Left lung (tissue), 10 donors: ENCODE results near the gene SLC38A8. TPM values are rescaled to one million over a fixed set of nuclear protein-coding genes. Genes with fewer than 3 reads are reported as not detected.

Experiments used
- ATAC-seq: fragments of 200-7000 bp; cut with Tn5 transposase; one replicate; pipeline ENCODE4 v1.9.1; 2020; ENCODE audit warnings: moderate library complexity
- DNase-seq, 4 donors: peaks; one replicate each; pipeline ENCODE4 v3.0.0-alpha.2; 2013 to 2020
- H3K27ac ChIP-seq, 2 donors: fragments of 200-600 bp; sonication (generic) in 1 of 2; one replicate each; pipeline versions ENCODE4 v1.5.0 to v1.8.0; 2020 to 2021
- H3K27me3 ChIP-seq, 2 donors: fragments of 200-600 bp; sonication (generic) in 1 of 2; one replicate each; pipeline versions ENCODE4 v1.5.0 to v1.8.0; 2020 to 2021
- H3K36me3 ChIP-seq, 2 donors: fragments of 200-600 bp; sonication (generic) in 1 of 2; one replicate each; pipeline versions ENCODE4 v1.5.0 to v1.8.0; 2020 to 2021
- H3K4me1 ChIP-seq, 2 donors: fragments of 200-600 bp; one replicate each; pipeline ENCODE4 v1.8.0; 2021
- H3K4me3 ChIP-seq, 2 donors: fragments of 200-600 bp; sonication (generic) in 1 of 2; one replicate each; pipeline versions ENCODE4 v1.5.0 to v1.8.0; 2020 to 2021; ENCODE audit warnings: mild to moderate bottlenecking in 1 of 2
- H3K9me3 ChIP-seq, 2 donors: fragments of 200-600 bp; sonication (generic) in 1 of 2; one replicate each; pipeline versions ENCODE4 v1.5.0 to v1.8.0; 2020 to 2021
- intact Hi-C, 2 donors: fragments of 100-400 bp; cut with DNase I; formaldehyde crosslinking; loops; one replicate each; pipeline versions ENCODE4 v1.11.2 to v1.14.2; 2022
- polyA plus RNA-seq, 6 donors: library from polyadenylated mRNA; unstranded; fragments of 120-200 nt; gene quantifications; one replicate each; pipeline ENCODE4 v1.2.1, GENCODE V29; 2013; ENCODE audit not compliant: insufficient read length in 6 of 6
- total RNA-seq, 2 donors: library from RNA; stranded (reverse); fragmentation: NEBNext Ultra II Directional; extraction: Animal tissue kit (Norgen Biotek cat#: 25700); gene quantifications; one replicate each; pipeline ENCODE4 v1.2.1, GENCODE V29; 2021
- TF ChIP-seq, protein P1 (sequence below), 2 donors: fragments of 200-600 bp; sonication (generic) in 1 of 2; IDR thresholded peaks; one replicate each; pipeline versions ENCODE4 v1.5.0 to v1.8.0; 2021; ENCODE audit warnings: antibody characterized with exemption in 2 of 2
- donor health status: DM: no; HTN: yes; CAD: no.
- donor health status: DM: no; HTN: no; CAD: no.

Gene SLC38A8
- total and polyA plus RNA-seq, 8 donors: 0.65 TPM; not detected in 7

DNA sequence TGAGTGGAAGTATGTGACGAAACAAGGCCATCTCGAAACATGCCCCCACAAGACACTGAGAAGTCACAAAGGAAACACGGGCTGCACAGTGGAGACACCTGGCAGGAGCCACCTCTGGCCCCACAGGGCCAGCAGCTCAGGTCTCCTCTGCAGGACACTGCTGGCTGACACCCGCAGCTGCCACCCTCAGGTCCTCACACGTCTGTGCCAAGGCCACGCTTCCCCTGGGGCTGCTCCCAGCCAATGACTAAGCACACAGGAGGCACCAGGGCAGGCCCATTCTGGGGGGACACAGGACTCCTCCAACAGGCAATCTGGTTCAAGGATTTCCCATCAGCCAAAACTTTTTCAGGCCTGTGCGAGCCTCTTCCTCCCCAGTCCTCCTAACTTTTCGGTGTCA is 37.8 kb upstream of the SLC38A8 start:
- peaks cover 0 to 19% of the 10 kb centered on the region in 2 donors for H3K4me1 ChIP-seq
- H3K27me3 ChIP-seq: no peaks in the 10 kb centered on the region
- no peak overlapping the region for H3K4me3 ChIP-seq
- intact Hi-C loops: no loop called here
- H3K36me3 ChIP-seq: peaks cover 0 to 74% of the 10 kb centered on the region in 2 donors
- TF ChIP-seq, protein P1, sequence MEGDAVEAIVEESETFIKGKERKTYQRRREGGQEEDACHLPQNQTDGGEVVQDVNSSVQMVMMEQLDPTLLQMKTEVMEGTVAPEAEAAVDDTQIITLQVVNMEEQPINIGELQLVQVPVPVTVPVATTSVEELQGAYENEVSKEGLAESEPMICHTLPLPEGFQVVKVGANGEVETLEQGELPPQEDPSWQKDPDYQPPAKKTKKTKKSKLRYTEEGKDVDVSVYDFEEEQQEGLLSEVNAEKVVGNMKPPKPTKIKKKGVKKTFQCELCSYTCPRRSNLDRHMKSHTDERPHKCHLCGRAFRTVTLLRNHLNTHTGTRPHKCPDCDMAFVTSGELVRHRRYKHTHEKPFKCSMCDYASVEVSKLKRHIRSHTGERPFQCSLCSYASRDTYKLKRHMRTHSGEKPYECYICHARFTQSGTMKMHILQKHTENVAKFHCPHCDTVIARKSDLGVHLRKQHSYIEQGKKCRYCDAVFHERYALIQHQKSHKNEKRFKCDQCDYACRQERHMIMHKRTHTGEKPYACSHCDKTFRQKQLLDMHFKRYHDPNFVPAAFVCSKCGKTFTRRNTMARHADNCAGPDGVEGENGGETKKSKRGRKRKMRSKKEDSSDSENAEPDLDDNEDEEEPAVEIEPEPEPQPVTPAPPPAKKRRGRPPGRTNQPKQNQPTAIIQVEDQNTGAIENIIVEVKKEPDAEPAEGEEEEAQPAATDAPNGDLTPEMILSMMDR (IDR thresholded peaks at IDR 0.05): no peak
- DNase-seq (no peak), ATAC-seq (no peak)
- H3K9me3 ChIP-seq: no peaks in the 10 kb centered on the region
- H3K27ac ChIP-seq: no peak overlapping the region

DNA sequence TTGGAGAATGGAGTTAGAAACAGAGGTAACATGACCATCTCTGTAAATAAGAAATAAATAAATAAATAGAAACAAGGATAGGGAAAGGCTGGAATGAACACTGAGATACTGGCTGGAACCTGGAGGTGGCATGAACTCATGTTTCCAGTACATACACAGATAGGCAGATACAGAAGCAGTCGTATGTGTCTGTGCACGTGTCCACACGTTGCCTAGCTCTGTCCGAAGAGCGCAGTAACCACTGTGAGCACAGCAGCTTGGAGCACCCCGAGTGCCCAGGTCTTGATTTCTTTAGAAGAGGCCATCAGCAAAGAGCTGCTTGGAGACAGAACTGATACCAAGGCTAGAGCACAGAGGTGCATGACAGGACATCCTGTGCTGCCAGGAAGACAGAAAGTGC is 37.1 kb upstream of the SLC38A8 start:
- no peak for ATAC-seq

GRCh38 chr16:84075376-84075775 is 32.8 kb upstream of the SLC38A8 start:
- Histone ChIP-seq H3K4me3 (no peak overlapping the region), H3K9me3 (no peaks in the 10 kb centered on the region), H3K36me3 (peaks cover 0 to 82% of the 10 kb centered on the region in 2 donors), H3K27ac (no peak overlapping the region), H3K27me3 (no peaks in the 10 kb centered on the region), H3K4me1 (no peaks in the 10 kb centered on the region)
- TF ChIP-seq, protein P1 (IDR thresholded peaks at IDR 0.05): no peak
- intact Hi-C loops: no loop called here
- ATAC-seq: no peak
- DNase-seq: no peak

More for the DNA sequence above, 37.1 kb upstream of the SLC38A8 start:
- peaks cover 0 to 79% of the 10 kb centered on the region in 2 donors for H3K36me3 ChIP-seq
- DNase-seq: no peak
- H3K4me3 ChIP-seq: no peak overlapping the region
- H3K9me3 ChIP-seq: no peaks in the 10 kb centered on the region
- H3K27ac ChIP-seq: no peak overlapping the region
- intact Hi-C loops: no loop called here
- TF ChIP-seq, protein P1 (IDR thresholded peaks at IDR 0.05): no peak
- H3K27me3 ChIP-seq: no peaks in the 10 kb centered on the region
- H3K4me1 ChIP-seq: peaks cover 0 to 12% of the 10 kb centered on the region in 2 donors

GRCh38 chr16:84074721-84075120 is 32.1 kb upstream of the SLC38A8 start:
- peaks cover 0 to 82% of the 10 kb centered on the region in 2 donors for H3K36me3 ChIP-seq
- no peak for DNase-seq
- H3K27me3 ChIP-seq: no peaks in the 10 kb centered on the region
- H3K4me1 ChIP-seq: peaks cover 0 to 4% of the 10 kb centered on the region in 2 donors
- no peaks in the 10 kb centered on the region for H3K9me3 ChIP-seq
- H3K4me3 ChIP-seq: no peak overlapping the region
- TF ChIP-seq, protein P1 (IDR thresholded peaks at IDR 0.05): no peak
- no peak overlapping the region for H3K27ac ChIP-seq
- ATAC-seq: no peak
- intact Hi-C loops: no loop called here

- Histone ChIP-seq H3K36me3 (peaks cover 0 to 95% of the 10 kb centered on the region in 2 donors), H3K27ac (no peak overlapping the region), H3K9me3 (no peaks in the 10 kb centered on the region), H3K4me3 (no peak overlapping the region), H3K27me3 (no peaks in the 10 kb centered on the region), H3K4me1 (peaks cover 0 to 14% of the 10 kb centered on the region in 2 donors)
- TF ChIP-seq, protein P1 (IDR thresholded peaks at IDR 0.05): no peak
- no peak for DNase-seq
- intact Hi-C loops: no loop called here
- no peak for ATAC-seq
Observed at GRCh38 chr16:84072014-84072413, 29.4 kb upstream of the SLC38A8 start.
